ENCODE measurements around the gene PCSK6.
"Not testable (repeated sequence)": the region's sequence is repeated elsewhere in the genome, so short reads cannot be mapped to it uniquely, and the experiment has no call there.

The PCSK6 gene

DNA sequence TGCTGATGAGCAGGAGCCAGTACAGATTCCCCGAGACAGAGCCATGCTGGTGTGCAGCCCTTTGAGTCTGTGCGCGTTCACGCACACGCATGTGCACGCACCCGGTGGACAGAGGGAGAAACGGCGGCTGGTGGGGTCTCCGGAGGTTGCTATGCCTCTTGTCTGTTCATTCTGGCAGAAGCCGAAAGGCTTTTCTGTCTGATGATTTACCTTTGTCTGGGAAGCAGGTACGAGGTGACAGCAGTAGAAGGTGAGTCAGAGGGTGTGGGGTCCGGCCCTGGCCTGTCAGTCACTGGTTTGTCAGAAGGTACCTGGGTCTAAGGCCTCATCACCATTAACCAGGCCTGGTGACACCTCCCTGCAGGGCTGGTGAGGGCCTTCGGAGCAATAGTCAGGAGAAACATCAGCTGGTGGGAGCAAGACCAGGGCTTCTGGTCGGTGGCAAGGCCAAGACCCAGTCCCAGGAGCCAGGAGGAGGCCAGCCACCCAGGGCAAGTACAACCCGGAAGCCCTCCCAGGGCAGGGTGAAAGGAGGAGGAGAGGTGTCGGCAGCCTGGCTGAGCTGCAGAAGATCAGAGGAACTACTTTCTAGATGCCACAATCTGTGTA, 7.5 kb downstream of the PCSK6 start:
- DNase-seq = no peak

DNA sequence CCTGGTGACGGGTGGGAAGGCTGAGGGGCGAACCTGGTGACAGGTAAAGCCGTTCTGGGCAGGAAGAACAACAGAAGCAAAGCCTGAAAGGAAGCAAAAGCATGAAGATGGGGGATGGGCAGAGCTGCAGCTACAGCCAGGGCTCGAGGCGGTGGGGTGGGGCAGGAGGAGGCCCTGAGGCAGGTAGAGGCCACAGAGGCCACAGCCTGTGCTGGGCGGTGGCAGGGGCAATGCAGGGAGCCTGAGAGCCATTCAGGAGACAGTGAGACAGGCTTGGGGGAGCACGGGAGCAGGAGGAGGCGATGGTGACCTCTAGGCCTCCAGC, 8.2 kb downstream of the PCSK6 start:
- DNase-seq = no peak

DNA sequence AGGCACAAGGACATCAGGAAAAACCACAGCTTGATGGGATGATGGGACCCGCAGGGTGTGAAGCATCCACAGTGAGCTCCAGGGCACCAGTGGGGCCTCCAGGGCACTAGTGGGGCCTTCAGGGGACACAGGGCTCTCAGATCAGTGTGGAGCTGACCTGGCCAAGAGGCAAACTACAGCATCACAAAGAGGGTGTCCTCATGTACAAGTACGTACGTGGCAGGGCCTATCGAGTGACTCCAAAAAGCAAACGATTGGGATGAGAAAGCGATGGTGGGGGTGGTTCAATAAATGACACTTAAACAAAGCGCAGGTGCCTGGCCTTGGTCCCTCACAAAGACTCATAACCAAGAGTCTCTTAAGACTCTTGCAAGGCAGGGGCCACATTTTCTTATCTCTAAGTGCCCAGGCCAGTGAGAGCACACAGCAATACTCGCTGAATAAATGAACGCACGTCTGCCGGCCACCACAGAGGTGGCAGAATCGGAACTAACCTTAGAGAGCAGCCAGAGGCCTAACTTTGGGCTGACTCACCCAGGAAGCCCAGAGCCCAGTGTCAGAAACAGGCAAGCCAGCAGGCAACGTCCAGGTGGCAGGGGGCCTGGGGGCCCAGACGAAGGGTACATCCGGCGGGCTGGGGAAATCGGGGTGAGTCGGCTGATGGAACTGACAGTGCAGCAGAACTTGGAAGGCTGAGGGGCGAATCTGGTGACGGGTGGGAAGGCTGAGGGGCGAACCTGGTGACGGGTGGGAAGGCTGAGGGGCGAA, 8.7 kb downstream of the PCSK6 start:
- no peak for DNase-seq

DNA sequence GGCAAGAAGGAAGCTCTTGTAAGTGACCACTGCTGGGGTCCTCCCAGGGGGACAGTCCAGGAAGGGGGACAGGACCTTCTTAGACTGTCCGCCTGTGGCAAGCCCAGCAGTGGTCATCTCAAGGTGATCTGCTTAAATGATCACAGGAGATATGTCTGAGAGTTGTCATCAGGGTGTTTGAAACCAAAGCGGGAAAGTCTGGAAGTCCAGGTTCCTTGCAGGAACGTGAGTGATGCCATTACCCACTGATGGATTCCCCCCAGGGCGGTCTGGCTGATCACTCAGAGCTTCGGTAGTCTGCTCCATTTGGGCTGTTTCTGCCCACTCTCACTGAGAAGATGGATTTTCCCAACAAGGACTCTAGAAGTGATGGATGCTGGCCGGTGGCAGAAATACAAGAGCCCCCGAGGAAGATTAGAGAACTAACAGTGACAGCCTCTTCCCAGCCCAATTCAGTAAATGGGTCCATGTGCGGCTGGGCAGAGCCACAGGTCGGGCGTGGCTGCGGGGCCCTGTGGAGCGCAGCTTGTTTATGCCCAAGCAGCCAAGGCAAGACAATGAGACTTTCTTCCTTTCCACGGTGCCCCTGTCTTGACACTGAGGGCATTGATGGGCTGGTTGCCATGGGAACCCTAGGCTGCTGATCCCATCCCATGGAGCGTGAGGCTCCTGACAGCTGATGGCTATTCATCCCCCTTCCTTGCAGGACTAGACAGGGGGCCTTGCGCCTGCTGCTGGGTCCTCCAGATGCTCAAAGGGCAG, 9.5 kb downstream of the PCSK6 start:
- no peak for DNase-seq

DNA sequence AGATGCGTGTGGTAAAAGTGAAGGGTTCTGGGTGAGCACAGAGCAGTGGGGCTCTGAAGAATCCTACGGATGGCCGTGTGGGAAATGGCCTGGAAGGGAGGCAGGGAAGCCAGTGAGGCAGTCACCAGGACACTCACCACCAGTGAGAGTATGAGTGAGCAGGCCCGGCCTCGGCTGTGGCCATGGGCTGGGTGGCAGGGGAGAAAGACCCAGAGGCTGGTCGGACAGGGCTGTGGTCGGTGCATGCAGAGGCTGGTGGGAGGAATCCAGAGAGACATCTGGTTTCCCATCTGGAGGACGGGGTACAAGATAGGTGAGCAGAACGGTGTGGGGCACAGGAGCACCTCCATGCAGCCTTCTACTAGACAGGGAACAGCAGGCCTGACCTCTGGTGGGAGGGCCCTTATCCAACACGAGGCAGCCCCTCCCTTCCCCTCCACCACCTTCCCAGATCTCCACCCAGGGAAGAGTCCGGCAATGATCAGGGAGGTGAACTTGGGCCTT, 10.1 kb downstream of the PCSK6 start:
- no peak for DNase-seq

DNA sequence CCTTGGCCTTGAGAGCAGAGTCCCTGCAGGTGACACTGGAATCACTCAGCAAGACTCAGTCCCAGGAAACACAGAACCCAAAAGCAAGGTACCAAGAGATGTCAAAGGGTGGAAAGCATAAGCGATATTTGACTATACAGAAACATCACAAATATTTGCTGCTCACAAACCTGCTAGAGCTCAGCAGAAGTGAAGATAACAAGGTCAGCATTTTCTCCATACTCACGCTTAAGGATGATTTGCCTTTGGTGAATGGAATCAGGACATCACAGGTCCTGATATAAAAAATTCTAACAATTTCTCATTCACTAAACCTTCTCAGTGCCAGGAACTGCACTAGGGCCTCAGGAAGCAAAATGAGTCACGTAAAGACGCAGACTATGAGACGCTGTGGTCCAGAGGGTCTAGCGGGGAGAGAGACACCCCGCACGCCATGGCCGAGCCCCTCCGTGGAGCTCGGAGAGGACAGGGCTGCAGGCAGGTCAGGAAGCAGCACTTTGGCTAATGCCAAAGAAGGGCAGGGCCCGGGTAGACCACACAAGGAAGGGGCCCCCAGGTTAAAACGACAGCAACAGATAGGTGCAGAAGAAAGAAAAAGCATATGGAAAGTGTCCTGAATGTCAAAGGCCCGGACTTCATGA, 10.7 kb downstream of the PCSK6 start:
- DNase-seq = no peak

DNA sequence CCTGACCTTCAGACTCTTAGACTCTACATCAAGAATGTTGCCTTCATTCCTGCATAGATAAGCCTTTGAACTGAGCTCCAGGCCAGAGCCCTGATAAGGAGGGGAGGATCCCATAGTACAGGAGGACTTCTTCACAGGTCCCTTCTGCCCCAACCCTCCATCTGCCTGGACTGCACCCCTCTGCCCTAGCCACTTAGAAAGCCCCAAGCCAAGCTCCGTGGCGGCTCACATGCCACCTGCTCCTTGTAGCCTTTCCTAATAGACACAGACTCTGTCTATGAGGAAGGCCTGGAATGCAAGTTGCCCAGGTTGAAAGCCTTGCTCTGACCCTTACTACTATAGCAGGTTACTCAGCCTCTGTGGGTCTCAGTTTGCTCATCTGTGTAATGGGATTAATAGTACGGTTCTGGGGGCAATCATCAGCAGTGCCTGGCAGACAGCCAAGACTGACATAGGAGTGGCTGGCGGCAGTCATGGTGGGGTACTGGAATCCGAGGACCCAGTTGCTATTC, 11.6 kb downstream of the PCSK6 start:
- no peak for DNase-seq

DNA sequence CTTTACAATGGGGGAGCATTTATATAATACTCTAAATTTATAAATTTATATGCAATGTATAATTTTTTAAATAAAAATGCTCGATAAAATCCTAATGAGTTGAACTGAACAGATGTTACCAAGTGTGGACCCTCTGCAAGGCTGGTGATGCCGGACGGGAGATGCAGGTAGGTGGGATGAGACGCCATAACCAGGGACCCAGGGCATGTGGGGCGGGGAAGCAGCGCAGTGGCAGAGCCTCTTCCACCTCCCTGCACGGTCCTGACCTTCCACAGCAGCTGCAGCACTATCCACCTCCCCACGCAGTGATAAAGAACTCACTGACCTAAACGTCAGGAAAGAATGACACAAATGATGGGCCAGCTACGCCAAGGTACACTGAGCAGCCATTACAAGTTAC, 12.8 kb downstream of the PCSK6 start:
- DNase-seq = no peak

DNA sequence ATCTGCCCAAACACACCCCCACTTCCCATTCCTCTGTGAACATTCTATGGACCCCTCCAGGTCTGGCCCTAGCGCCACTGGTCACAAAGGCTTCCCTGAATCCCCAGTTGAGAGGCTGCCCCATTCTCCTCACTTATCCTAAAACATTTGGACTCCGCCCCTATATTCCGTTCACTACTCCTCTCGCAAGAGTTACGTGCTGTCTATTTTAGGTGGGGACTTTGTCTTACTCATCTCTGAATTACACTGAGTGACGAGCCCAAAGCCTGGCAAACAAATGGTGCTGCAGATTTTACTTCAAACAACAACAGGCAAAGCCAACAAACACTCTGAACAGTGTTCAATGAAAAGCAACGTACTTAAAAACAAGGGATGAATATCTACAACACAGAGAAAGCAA, 14.5 kb downstream of the PCSK6 start:
- DNase-seq = no peak

DNA sequence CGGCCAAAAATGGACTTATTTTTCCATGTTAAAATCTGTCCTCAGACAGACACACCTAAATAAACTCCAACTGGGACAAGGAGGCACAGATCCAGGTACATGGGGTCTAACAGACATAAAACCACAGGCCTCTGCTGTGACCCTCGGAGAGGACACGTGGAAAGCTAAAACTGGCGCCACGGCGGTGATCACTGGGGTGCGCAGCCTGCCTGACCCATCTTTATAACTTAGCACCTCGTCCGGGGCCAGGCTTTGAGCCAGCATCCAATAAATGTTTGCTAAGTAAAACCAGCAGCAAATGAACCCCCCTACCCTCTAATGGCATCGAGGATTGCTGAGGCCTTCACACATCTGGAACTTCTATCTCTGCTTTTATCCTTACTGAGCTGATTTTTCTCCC, 15.3 kb downstream of the PCSK6 start:
- no peak for DNase-seq

DNA sequence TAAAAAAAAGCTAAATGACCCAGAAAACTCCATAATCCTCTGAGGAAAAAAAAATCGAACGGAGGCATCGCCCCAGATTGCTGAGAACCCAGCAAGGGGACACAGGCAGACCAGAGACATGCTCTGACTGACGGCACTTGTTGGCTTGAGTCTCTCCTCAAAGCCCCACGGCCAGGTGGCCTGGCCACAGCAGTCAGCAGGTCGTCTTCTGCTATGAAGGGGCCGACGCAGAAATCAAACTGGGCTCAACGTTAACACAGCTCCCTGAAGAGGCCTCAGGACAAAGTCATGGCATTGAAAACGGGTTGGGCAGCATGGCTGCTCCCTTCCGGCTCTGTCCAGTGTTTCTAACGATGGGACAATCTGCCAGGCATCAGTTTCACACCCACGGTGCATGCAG, 17.5 kb downstream of the PCSK6 start:
- DNase-seq = no peak

DNA sequence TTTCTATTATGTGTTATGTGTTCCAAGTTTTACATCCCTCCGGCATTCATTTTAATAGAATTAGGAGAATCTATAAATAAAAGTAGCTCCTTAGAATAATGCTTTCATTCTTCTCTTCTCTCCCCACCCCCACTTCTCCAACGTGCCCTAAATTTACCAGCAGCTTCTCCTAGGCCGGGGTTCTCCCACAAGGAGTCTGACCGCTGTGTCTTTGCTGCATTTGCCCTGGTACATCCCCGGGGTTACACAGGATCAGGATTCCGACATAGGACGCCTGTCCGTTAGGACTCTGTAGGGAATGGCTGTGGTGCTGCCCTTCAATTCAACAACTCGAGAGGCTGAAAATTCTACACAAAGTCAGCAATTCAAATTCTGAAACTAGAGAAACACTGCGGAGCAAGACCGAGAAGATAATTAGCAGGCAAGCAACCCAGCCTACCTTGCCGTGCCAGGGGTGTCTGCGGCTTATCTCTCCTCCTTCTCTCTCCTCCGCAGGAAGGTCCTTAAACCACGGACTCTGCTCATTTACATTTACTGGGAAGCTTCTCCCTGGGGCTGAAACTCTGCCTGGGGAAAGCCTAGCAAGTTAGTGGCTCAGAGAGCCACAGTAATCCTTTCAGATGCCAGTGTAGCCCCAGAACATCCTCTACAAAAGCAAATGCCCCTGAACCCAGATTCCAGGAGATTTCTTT, 18.8 kb downstream of the PCSK6 start:
- no peak for DNase-seq

DNA sequence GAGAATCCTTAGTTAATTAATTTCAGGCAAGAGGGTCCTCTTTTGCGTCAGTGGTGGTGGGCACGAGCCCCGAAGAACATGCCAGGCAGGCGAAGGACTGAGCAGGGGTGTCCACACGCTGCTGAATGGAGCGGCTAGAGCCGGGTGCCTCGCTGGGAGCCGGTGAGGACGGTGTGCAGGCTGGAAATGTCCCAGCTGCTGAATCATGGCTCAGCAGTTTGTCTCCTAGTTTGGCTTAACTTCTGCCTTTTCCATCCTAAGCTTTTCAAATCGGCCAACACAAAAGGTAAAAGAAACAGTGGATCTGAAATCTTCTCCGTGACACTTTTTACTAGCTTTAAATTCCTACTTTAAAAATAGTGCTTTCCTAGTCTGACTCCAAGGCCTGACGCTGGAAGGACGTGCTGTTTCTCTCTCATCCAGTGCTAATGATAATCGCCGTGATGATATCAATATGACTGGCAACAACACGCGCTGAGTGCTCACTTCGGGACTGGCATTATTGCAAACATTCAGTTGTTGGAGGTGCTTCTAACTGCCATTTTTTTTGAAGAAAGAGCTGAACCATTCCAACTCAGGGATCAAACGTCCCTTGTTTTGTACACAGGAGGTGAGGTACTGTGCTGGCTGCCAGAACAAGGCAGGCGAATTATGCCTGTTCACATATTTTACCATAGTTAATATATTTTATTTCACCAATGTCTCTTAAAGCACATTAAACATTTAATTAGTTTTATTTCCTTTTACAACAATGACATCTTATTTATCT, 19.8 kb downstream of the PCSK6 start:
- DNase-seq = no peak

DNA sequence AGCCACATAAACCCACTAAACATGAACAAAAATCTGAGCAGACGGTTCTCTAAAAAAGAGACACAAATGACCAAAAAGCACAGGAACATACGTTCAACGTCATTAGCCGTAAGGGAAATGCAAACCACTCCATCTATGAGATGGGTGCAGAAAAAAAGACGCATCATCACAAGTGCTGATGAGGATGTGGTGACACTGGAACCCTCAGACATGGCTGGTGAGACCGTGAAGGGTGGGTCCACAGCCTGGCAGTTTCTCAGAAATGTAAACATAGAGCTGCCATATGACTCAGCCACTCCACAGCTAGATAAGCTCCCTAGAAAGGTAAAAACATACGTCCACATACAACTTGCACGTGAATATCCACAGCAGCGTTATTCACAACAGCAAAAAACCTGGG, 23.3 kb downstream of the PCSK6 start:
- DNase-seq = no peak

DNA sequence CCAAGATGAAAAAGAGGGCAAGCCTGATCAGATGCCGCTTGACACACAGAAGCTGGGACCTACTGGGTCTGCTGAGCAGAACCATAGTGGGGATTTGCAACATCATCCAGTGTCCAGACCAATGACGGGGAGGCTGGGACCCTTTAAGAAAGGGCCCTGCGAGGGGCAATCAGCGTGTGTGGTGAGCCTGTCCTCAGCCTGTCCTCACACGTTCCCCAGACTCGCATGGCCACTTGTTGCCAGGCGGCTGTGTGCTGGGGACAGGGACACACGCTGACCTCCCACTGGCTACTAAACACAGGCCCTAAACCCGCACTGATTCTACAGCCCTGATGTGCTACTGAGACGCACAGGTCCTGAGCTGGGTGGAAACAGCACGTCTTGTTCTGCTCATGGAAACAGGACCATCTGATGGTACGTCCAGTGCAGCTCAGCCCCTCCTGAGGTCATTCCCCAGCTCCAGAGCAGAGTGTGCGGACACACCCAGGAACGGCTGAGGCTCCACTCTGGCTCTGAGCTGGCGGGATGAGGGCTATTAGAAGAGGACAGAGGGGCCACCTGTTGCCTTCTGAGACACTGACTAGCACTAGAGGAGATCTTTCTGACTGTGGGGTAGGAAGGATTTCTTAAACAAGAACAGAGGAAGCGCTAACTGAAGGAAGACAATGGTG, 24.4 kb downstream of the PCSK6 start:
- no peak for DNase-seq

DNA sequence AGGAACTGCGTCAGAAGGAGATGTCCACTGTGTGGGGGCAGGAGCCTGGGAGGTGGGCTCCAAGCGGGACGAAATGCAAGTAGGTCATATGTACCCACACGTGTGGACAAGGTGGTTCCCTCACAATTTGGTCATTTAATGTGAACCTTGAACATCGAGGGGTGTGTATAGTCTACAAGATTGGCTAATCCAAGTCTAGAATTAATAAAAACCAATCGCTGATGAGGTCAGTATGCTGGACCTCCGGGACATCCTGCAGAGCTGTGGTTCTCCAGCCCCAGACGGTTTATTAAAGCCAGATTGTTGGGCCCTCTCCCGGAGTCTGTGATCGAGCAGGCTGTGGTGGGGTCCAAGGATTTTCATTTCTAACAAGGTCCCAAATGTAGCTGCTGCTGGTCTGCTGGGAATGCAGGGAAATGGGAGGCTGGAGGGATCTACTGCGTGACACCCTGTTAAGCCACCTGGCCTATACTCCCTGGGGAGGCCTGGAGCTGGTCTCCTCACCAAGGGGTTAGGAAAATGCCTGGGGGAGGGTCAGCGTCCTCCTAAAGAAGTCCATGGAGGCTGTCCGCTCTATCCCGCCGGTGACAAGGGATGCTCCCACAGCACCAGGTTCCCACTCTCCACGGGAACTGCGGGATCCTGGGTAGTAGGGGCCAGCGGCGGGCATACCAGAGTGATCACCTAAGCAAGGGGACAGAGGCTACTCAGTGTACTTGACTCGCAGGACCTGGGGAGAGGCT, 25.1 kb downstream of the PCSK6 start:
- no peak for DNase-seq

DNA sequence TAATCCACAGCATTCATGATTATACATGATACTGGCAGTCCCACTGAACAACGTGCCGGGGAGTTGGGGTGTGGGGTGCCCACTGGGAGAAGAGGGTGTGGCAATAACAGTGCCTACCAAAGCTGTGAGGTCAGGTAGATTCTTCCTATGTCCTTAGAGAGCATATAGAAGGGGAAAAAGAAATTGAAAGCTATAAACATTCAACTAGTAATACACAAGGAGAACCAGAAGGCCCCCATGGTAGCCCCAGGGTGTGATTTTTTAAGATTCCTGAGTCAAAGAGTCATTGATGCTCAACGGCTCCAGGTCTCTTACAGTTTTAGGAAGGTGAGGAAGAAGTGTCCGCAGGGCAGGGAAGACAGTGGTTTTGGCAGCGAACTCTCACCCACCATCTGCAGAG, 25.8 kb downstream of the PCSK6 start:
- DNase-seq = not testable (repeated sequence)

DNA sequence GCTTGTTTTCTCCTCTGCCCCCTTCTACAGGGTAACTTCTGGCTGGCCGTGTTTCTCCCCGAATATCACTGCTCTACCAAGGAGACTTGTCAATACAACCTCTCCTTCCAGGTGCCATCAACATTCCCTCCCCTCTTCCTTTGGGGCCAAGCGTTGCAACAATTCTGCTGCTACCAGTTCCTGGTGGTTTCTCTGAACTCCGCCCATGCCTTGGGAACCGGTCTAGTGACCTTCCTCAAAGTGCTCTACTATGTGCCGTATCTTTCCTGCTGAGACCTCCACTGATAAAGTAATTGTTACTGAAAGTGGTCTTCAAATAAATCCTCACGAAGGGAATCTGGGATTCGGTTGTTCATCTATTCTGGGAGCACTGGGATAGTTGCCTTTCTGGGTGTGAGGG, 26.2 kb downstream of the PCSK6 start:
- DNase-seq = no peak

DNA sequence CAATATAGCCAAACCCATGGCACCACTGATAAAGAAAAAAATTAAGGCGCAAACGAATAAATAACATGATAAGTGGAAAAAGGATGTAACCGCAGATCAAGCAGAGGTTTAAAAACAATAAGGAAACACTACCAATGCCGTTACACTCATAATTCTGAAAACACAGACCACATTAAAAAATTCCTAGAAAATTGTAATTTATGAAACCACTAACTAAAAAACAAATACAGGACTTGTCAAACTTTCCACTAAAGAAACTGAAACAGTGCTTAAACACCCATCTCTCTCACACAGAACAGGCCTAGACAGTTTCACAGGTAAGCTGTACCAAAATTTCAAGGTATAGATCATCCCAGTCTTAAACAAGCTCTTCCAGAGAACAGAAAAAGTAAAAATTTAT, 28.4 kb downstream of the PCSK6 start:
- no peak for DNase-seq

DNA sequence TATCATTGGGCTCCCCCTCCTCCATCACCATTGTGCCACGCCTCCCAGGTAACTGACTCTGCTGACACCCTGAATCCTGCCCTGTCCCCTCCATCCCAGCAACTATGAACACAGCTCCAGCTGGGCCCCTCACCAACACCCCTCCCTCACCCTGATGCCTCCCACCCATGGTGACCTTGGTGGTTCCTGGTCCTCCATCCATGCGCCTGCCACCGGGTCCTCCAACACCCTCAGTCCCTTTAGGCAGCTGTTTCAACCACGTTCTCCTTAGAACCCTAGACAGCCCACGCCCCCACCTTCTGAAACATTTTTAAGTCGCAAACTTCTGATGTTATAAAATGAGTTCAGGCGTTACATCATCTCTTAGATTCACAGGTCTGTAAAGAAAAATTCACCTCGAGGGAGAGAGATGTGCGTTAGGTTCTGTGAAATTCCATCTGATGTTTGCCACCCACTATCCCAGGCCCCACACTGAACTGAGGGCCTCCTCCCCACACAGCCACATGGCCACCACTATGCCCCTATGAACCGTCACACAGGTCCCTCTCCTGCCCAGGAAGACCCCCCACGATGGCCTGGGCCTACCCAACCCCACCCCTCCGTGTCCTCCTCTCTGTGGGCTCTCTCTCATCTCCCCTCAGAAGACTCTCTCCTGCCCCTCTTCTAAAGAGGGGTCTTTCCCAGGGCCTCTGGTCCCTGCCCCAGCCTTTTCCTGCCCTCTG, 29.8 kb downstream of the PCSK6 start:
- DNase-seq = no peak
